Tibial artery (tissue), 4 donors: ENCODE data around the gene GGNBP2.

Source experiments
- DNase-seq, 2 donors: peaks; one replicate each; pipeline ENCODE4 v3.0.0-alpha.2; 2019
- H3K27ac ChIP-seq, 2 donors: fragments of 200-600 bp; sonication (generic) in 1 of 2; 1 replicate in 1 of 2; 2 replicates in 1 of 2; pipeline ENCODE4 v1.5.1; 2018 to 2019; ENCODE audit warnings: mild to moderate bottlenecking in 1 of 2
- H3K27me3 ChIP-seq, 2 donors: fragments of 200-600 bp; sonication (generic) in 1 of 2; one replicate each; pipeline versions ENCODE4 v1.5.1 to v1.6.0; 2016 to 2019
- H3K36me3 ChIP-seq, 3 donors: fragments of 200-600 bp; sonication (generic) in 2 of 3; one replicate each; pipeline ENCODE4 v1.5.1; 2016 to 2019; ENCODE audit warnings: mild to moderate bottlenecking in 2 of 3
- H3K4me1 ChIP-seq, 4 donors: fragments of 200-600 bp; sonication (generic) in 2 of 4; 1 replicate in 3 of 4; 2 replicates in 1 of 4; pipeline ENCODE4 v1.5.1; 2016 to 2019
- H3K4me3 ChIP-seq, 2 donors: fragments of 200-600 bp; sonication (generic) in 1 of 2; 1 replicate in 1 of 2; 2 replicates in 1 of 2; pipeline ENCODE4 v1.5.1; 2018 to 2019; ENCODE audit warnings: mild to moderate bottlenecking in 2 of 2
- H3K9me3 ChIP-seq, 3 donors: fragments of 200-600 bp; sonication (generic) in 1 of 3; one replicate each; pipeline ENCODE4 v1.5.1; 2016 to 2019
- intact Hi-C: fragments of 100-400 bp; cut with DNase I; formaldehyde crosslinking; loops from one replicate; pipeline ENCODE4 v1.15.0; 2023; ENCODE audit warnings: low total_unique reads
- TF ChIP-seq, protein P1 (sequence below), 2 experiments: fragments of 200-600 bp in 1 of 2; fragments of 450-650 bp in 1 of 2; IDR thresholded peaks; one replicate each; pipeline ENCODE4 v1.5.1; 2017 to 2019; ENCODE audit warnings: antibody characterized with exemption in 2 of 2, mild to moderate bottlenecking in 1 of 2, moderate library complexity in 1 of 2

The GGNBP2 gene

DNA sequence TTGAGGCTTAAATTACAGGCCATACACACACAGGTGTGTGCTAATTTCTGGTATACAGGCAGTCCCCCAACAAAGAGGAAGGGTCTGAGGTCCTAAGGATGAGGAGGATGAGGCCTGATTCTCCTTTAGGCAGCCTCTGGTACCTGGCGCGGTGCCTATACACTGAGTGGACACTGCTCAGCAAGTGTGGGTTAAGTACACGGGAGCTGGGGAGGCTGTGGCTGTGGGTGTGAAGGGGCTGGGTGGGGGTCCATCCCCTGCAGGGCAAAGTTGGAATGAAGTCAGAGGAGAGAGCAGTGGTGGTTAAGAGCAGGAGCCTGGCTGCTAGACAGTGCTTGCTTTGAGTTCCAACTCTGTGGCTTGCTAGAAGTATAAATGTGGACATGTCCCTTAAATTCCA is 67.6 kb downstream of the GGNBP2 start:
- H3K9me3 ChIP-seq: no peaks in the 10 kb centered on the region
- H3K27me3 ChIP-seq: peaks cover 0 to 35% of the 10 kb centered on the region in 2 donors
- peaks cover 0 to 10% (median 5%) of the 10 kb centered on the region in 4 donors for H3K4me1 ChIP-seq
- no peak for DNase-seq
- H3K4me3 ChIP-seq: no peak overlapping the region
- intact Hi-C loops: no loop called here
- no peak overlapping the region for H3K27ac ChIP-seq
- no peaks in the 10 kb centered on the region for H3K36me3 ChIP-seq
- TF ChIP-seq, protein P1, sequence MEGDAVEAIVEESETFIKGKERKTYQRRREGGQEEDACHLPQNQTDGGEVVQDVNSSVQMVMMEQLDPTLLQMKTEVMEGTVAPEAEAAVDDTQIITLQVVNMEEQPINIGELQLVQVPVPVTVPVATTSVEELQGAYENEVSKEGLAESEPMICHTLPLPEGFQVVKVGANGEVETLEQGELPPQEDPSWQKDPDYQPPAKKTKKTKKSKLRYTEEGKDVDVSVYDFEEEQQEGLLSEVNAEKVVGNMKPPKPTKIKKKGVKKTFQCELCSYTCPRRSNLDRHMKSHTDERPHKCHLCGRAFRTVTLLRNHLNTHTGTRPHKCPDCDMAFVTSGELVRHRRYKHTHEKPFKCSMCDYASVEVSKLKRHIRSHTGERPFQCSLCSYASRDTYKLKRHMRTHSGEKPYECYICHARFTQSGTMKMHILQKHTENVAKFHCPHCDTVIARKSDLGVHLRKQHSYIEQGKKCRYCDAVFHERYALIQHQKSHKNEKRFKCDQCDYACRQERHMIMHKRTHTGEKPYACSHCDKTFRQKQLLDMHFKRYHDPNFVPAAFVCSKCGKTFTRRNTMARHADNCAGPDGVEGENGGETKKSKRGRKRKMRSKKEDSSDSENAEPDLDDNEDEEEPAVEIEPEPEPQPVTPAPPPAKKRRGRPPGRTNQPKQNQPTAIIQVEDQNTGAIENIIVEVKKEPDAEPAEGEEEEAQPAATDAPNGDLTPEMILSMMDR (IDR thresholded peaks at IDR 0.05): no peak

DNA sequence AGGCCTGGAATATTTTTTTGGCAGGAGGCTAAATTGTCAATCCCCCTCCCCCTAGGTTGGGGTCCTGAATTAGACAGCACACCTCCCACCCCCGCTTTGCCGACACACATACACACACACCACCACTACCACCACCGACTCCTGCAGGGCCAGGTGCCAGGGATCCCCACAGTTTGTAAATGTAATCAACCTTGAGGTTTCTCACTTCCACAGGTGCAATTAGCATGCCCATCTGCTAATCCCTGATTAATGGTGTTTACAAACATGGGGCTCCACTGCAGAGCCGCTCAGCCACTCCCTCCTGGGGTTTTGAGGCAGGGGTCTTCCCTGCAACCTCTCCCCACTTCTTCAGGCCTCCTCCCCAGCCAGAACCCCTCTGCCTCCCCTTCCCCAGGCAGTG is 68.4 kb downstream of the GGNBP2 start:
- peaks cover 0 to 10% (median 5%) of the 10 kb centered on the region in 4 donors for H3K4me1 ChIP-seq
- no peaks in the 10 kb centered on the region for H3K36me3 ChIP-seq
- H3K4me3 ChIP-seq: no peak overlapping the region
- TF ChIP-seq, protein P1 (IDR thresholded peaks at IDR 0.05): no peak
- H3K27me3 ChIP-seq: peaks cover 0 to 43% of the 10 kb centered on the region in 2 donors
- H3K27ac ChIP-seq: no peak overlapping the region
- intact Hi-C loops: no loop called here
- no peak for DNase-seq
- no peaks in the 10 kb centered on the region for H3K9me3 ChIP-seq

DNA sequence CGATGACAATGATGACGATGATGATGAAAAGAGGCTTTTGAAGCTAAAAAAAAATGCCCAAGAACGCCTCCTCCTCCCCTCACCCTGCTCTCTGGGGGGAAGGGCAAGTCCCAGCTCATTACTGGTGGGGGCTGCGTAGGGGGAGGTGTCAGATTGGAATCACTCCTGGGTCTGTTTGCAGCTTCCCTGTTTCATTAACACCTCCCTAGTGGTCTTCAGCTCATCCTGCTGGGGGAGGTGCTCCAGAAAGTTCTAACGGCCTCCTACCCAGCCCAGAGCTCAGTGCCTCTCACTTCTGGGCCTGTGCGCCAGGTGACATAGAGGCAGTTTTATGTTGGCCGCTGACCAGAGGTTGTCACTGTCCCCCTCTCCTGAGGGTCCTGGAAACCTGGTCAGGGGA is 69.4 kb downstream of the GGNBP2 start:
- H3K27ac ChIP-seq: no peak overlapping the region
- intact Hi-C loops: no loop called here
- H3K9me3 ChIP-seq: no peaks in the 10 kb centered on the region
- no peak overlapping the region for H3K4me3 ChIP-seq
- peaks cover 0 to 3% (median under 1%) of the 10 kb centered on the region in 4 donors for H3K4me1 ChIP-seq
- H3K36me3 ChIP-seq: no peaks in the 10 kb centered on the region
- DNase-seq: no peak
- H3K27me3 ChIP-seq: peaks cover 0 to 46% of the 10 kb centered on the region in 2 donors
- TF ChIP-seq, protein P1 (IDR thresholded peaks at IDR 0.05): no peak

DNA sequence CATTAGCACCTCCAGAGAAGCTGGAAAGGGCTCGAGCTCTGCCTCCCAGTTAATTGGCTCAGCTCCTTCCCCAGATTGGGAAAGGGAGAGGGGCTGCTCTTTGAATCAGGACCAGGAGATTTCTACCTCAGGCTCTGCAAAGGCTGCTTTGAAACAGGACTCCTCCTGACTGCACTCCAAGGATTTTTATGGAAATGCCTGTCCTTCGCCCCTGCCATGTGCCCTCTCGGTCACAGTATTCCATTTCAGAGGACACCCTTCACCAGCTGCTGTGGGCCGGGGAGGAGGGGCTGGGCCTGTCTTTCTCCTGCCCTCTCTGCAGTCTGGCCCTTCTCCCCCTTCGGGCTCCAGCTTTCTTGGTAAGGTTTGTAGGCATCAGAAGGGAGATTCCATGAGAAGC is 70.2 kb downstream of the GGNBP2 start:
- TF ChIP-seq, protein P1 (IDR thresholded peaks at IDR 0.05): no peak
- Histone ChIP-seq H3K9me3 (no peaks in the 10 kb centered on the region), H3K36me3 (no peaks in the 10 kb centered on the region), H3K4me3 (no peak overlapping the region), H3K27me3 (peaks cover 0 to 46% of the 10 kb centered on the region in 2 donors), H3K27ac (no peak overlapping the region), H3K4me1 (no peaks in the 10 kb centered on the region)
- intact Hi-C loops: no loop called here
- DNase-seq: no peak

DNA sequence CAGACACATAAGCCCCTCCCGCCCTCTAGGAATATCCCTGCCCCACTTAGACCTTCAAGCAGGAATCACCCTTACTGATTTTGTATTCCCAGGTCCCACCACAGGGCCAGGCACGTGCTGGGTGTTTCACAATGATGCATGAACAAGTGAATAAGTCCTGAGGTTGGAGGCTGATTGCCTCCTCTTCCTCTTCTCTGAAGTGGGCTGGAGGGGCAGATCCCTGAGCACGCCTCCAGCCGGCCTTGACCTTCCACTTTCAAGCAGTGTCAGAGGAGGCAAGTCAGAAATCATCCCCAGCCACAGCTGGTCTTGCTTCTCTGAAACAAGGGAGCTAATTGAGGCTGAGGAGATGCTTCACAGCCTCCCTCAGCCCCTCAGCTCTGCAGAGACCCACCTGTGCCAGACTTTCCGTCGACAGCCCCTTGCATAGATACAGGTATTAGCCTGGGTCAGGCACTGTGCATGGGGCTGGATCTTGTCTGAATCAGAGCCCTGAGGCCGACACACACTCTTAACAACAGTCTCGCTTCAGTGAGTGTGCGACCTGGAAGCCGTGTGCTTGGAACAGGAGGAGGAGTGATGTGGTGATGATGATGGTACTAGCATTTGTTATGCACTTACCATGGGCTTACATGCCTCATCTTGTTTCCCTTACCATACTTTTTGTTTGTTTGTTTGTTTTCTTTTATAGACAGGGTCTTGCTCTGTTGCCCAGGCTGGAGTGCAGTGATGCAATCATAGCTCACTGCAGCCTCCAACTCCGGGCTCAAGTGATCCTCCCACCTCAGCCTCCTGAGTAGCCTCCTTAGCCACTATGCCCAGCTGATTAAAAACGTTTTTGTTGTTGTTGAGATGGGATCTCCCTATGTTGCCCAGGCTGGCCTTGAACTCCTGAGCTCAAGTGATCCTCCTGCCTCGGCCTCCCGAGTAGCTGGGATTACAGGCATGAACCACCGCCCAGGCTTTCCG is 71.6 kb downstream of the GGNBP2 start:
- Histone ChIP-seq H3K4me3 (no peak overlapping the region), H3K9me3 (no peaks in the 10 kb centered on the region), H3K27ac (no peak overlapping the region), H3K36me3 (no peaks in the 10 kb centered on the region), H3K27me3 (peaks cover 0 to 47% of the 10 kb centered on the region in 2 donors), H3K4me1 (no peaks in the 10 kb centered on the region)
- no peak for DNase-seq
- TF ChIP-seq, protein P1 (IDR thresholded peaks at IDR 0.05): no peak
- intact Hi-C loops: no loop called here
